H1 (cell line): ENCODE data around the gene ARHGAP15. TPM values are rescaled to one million over a fixed set of nuclear protein-coding genes. Genes with fewer than 3 reads are reported as not detected.

Source experiments
- ASH2L ChIP-seq: fragments of 200-600, 300-600 bp; sonication (generic); IDR thresholded peaks from one replicate; pipeline ENCODE4 v1.7.1; 2017; ENCODE audit warnings: low read length
- CHD2 ChIP-seq: IDR thresholded peaks from 2 replicates; pipeline ENCODE4 v1.6.1; 2012; ENCODE audit warnings: low read length, improper control_type of control experiment
- SP4 ChIP-seq: IDR thresholded peaks from 2 replicates; pipeline ENCODE4 v1.6.1; 2012; ENCODE audit warnings: low read length, inconsistent platforms
- TAF1 ChIP-seq: IDR thresholded peaks from 2 replicates; pipeline ENCODE4 v1.6.1; 2011; ENCODE audit warnings: mild to moderate bottlenecking, low read depth, low read length
- polyA plus RNA-seq, 7 experiments: library from polyadenylated mRNA; depleted of rRNA in 3 of 7; stranded (reverse) in 5 of 7; unstranded in 2 of 7; fragments of >200 nt in 5 of 7; fragments of 200-250 nt in 2 of 7; gene quantifications; 1 replicate in 5 of 7; 2 replicates in 1 of 7; 4 replicates in 1 of 7; pipeline versions ENCODE4 v1.2.1 to v1.2.3, GENCODE V29; 2011 to 2013; ENCODE audit warnings: missing spikeins in 2 of 7, mixed read lengths in 2 of 7
- total RNA-seq: library from RNA; stranded (reverse); fragmentation: NEBNext Ultra II Directional; extraction: Animal tissue kit (Norgen Biotek cat#: 25700); gene quantifications from 2 replicates; pipeline ENCODE4 v1.2.1, GENCODE V29; 2021
- TF ChIP-seq, protein P1 (sequence below): fragments of 300-600 bp; sonication (generic); IDR thresholded peaks from 2 replicates; pipeline ENCODE4 v1.7.1; 2012; ENCODE audit warnings: low read length, moderate library complexity, mild to moderate bottlenecking, inconsistent platforms; ENCODE audit not compliant: insufficient replicate concordance

ARHGAP15 gene
- total and polyA plus RNA-seq, 2 of the 8 experiments (the other 6 are each of a cell fraction or from before 2014, with no cell fraction given), result not detected

DNA sequence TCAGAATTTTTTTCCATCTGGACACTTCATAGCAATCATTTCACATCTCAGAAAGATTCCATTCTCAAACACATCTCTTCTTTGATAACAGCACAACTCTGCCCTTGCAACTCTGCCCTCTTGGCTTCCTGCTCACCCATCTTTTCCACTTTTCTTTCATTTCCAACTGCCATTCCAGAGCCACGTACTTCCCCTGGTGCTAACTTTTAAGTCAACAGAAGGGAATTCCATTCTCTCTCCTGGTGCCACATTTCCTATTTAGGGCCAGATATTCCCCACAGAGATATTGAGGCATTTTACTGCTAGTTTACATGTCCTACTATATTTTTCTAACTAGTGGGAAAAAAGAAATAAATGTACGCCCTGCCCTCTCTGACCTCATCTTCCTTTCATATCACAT is 590.2 kb downstream of the ARHGAP15 start (continued):
- TF ChIP-seq, protein P1, sequence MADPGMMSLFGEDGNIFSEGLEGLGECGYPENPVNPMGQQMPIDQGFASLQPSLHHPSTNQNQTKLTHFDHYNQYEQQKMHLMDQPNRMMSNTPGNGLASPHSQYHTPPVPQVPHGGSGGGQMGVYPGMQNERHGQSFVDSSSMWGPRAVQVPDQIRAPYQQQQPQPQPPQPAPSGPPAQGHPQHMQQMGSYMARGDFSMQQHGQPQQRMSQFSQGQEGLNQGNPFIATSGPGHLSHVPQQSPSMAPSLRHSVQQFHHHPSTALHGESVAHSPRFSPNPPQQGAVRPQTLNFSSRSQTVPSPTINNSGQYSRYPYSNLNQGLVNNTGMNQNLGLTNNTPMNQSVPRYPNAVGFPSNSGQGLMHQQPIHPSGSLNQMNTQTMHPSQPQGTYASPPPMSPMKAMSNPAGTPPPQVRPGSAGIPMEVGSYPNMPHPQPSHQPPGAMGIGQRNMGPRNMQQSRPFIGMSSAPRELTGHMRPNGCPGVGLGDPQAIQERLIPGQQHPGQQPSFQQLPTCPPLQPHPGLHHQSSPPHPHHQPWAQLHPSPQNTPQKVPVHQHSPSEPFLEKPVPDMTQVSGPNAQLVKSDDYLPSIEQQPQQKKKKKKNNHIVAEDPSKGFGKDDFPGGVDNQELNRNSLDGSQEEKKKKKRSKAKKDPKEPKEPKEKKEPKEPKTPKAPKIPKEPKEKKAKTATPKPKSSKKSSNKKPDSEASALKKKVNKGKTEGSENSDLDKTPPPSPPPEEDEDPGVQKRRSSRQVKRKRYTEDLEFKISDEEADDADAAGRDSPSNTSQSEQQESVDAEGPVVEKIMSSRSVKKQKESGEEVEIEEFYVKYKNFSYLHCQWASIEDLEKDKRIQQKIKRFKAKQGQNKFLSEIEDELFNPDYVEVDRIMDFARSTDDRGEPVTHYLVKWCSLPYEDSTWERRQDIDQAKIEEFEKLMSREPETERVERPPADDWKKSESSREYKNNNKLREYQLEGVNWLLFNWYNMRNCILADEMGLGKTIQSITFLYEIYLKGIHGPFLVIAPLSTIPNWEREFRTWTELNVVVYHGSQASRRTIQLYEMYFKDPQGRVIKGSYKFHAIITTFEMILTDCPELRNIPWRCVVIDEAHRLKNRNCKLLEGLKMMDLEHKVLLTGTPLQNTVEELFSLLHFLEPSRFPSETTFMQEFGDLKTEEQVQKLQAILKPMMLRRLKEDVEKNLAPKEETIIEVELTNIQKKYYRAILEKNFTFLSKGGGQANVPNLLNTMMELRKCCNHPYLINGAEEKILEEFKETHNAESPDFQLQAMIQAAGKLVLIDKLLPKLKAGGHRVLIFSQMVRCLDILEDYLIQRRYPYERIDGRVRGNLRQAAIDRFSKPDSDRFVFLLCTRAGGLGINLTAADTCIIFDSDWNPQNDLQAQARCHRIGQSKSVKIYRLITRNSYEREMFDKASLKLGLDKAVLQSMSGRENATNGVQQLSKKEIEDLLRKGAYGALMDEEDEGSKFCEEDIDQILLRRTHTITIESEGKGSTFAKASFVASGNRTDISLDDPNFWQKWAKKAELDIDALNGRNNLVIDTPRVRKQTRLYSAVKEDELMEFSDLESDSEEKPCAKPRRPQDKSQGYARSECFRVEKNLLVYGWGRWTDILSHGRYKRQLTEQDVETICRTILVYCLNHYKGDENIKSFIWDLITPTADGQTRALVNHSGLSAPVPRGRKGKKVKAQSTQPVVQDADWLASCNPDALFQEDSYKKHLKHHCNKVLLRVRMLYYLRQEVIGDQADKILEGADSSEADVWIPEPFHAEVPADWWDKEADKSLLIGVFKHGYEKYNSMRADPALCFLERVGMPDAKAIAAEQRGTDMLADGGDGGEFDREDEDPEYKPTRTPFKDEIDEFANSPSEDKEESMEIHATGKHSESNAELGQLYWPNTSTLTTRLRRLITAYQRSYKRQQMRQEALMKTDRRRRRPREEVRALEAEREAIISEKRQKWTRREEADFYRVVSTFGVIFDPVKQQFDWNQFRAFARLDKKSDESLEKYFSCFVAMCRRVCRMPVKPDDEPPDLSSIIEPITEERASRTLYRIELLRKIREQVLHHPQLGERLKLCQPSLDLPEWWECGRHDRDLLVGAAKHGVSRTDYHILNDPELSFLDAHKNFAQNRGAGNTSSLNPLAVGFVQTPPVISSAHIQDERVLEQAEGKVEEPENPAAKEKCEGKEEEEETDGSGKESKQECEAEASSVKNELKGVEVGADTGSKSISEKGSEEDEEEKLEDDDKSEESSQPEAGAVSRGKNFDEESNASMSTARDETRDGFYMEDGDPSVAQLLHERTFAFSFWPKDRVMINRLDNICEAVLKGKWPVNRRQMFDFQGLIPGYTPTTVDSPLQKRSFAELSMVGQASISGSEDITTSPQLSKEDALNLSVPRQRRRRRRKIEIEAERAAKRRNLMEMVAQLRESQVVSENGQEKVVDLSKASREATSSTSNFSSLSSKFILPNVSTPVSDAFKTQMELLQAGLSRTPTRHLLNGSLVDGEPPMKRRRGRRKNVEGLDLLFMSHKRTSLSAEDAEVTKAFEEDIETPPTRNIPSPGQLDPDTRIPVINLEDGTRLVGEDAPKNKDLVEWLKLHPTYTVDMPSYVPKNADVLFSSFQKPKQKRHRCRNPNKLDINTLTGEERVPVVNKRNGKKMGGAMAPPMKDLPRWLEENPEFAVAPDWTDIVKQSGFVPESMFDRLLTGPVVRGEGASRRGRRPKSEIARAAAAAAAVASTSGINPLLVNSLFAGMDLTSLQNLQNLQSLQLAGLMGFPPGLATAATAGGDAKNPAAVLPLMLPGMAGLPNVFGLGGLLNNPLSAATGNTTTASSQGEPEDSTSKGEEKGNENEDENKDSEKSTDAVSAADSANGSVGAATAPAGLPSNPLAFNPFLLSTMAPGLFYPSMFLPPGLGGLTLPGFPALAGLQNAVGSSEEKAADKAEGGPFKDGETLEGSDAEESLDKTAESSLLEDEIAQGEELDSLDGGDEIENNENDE, result no peak
- no peak for TF ChIP-seq TAF1
- TF ChIP-seq SP4, result no peak
- no peak for TF ChIP-seq ASH2L
- TF ChIP-seq CHD2, result no peak
- TF ChIP-seq, all 59 proteins: peak for 0
